Liver (tissue), 9 donors: Measurements from ENCODE around the gene CARMIL1. TPM values are rescaled to one million over a fixed set of nuclear protein-coding genes. Genes with fewer than 3 reads are reported as not detected.

Experiments
- DNase-seq: peaks from one replicate; pipeline ENCODE4 v3.0.0-alpha.2; 2017; ENCODE audit warnings: low spot score
- H3K27ac ChIP-seq, 2 donors: one replicate each; pipeline ENCODE4 v1.7.0; 2013; ENCODE audit warnings: inconsistent platforms in 2 of 2, low read length in 2 of 2, control low read depth in 1 of 2, low read depth in 1 of 2, mild to moderate bottlenecking in 1 of 2
- H3K27me3 ChIP-seq, 4 donors: one replicate each; pipeline versions ENCODE4 v1.6.1 to v1.7.0; 2013; ENCODE audit warnings: low read length in 3 of 4, inconsistent platforms in 1 of 4, mild to moderate bottlenecking in 1 of 4, moderate library complexity in 1 of 4; ENCODE audit not compliant: control insufficient read depth in 4 of 4, insufficient read depth in 4 of 4
- H3K36me3 ChIP-seq, 4 donors: one replicate each; pipeline versions ENCODE4 v1.6.1 to v1.7.0; 2013; ENCODE audit warnings: low read length in 3 of 4, mild to moderate bottlenecking in 3 of 4, low read depth in 1 of 4, moderate library complexity in 1 of 4; ENCODE audit not compliant: control insufficient read depth in 4 of 4, insufficient read depth in 3 of 4
- H3K4me1 ChIP-seq, 4 donors: one replicate each; pipeline versions ENCODE4 v1.6.1 to v1.7.0; 2013; ENCODE audit warnings: low read length in 3 of 4, mild to moderate bottlenecking in 3 of 4, moderate library complexity in 1 of 4; ENCODE audit not compliant: control insufficient read depth in 4 of 4, insufficient read depth in 4 of 4
- H3K4me3 ChIP-seq, 3 donors: one replicate each; pipeline versions ENCODE4 v1.6.1 to v1.7.0; 2013; ENCODE audit warnings: low read length in 3 of 3, control low read depth in 1 of 3, low read depth in 1 of 3, mild to moderate bottlenecking in 1 of 3
- H3K9ac ChIP-seq, 2 donors: one replicate each; pipeline ENCODE4 v1.7.0; 2013; ENCODE audit warnings: low read length in 2 of 2, mild to moderate bottlenecking in 2 of 2, moderate library complexity in 2 of 2, control low read depth in 1 of 2, low read depth in 1 of 2
- H3K9me3 ChIP-seq, 4 donors: one replicate each; pipeline versions ENCODE4 v1.6.1 to v1.7.0; 2013; ENCODE audit warnings: low read length in 3 of 4; ENCODE audit not compliant: control insufficient read depth in 4 of 4
- EGR1 ChIP-seq, 2 donors: IDR thresholded peaks; 2 replicates each; pipeline ENCODE4 v1.6.1; 2016 to 2018; ENCODE audit warnings: antibody characterized with exemption in 2 of 2, low read depth in 2 of 2
- FOXA1 ChIP-seq: IDR thresholded peaks from 2 replicates; pipeline ENCODE4 v1.6.1; 2016; ENCODE audit warnings: antibody characterized with exemption
- FOXA2 ChIP-seq: IDR thresholded peaks from 2 replicates; pipeline ENCODE4 v1.6.1; 2016; ENCODE audit warnings: antibody characterized with exemption
- GABPA ChIP-seq, 2 donors: IDR thresholded peaks in 1 of 2; conservative IDR thresholded peaks in 1 of 2; 2 replicates each; pipeline ENCODE4 v1.6.1; 2016; ENCODE audit warnings: antibody characterized with exemption in 2 of 2, mild to moderate bottlenecking in 1 of 2, moderate library complexity in 1 of 2
- HNF4A ChIP-seq, 2 donors: conservative IDR thresholded peaks; 2 replicates each; pipeline ENCODE4 v1.6.1; 2016; ENCODE audit warnings: antibody characterized with exemption in 2 of 2, mild to moderate bottlenecking in 2 of 2
- NR2F2 ChIP-seq: IDR thresholded peaks from 2 replicates; pipeline ENCODE4 v1.6.1; 2016; ENCODE audit warnings: antibody characterized with exemption
- RAD21 ChIP-seq, 2 donors: IDR thresholded peaks; 2 replicates each; pipeline ENCODE4 v1.6.1; 2016; ENCODE audit warnings: antibody characterized with exemption in 2 of 2, mild to moderate bottlenecking in 2 of 2
- RXRA ChIP-seq, 2 donors: IDR thresholded peaks; 2 replicates each; pipeline ENCODE4 v1.6.1; 2017 to 2018; ENCODE audit warnings: antibody characterized with exemption in 2 of 2, mild to moderate bottlenecking in 1 of 2
- SP1 ChIP-seq: IDR thresholded peaks from 2 replicates; pipeline ENCODE4 v1.6.1; 2018; ENCODE audit warnings: antibody characterized with exemption, mild to moderate bottlenecking
- TAF1 ChIP-seq: conservative IDR thresholded peaks from 2 replicates; pipeline ENCODE4 v1.6.1; 2016; ENCODE audit warnings: antibody characterized with exemption, mild to moderate bottlenecking
- YY1 ChIP-seq: IDR thresholded peaks from 2 replicates; pipeline ENCODE4 v1.6.1; 2016; ENCODE audit warnings: antibody characterized with exemption, mild to moderate bottlenecking
- WGBS: extraction: QIAGEN DNeasy Blood & Tissue Kit; methylation state at CpG from one replicate; pipeline ENCODE4 v1.1.7; 2013; 5-methylcytosine and 5-hydroxymethylcytosine counted together
- polyA plus RNA-seq, 2 donors: library from polyadenylated mRNA; stranded (reverse) in 1 of 2; unstranded in 1 of 2; fragments of 200-250 nt in 1 of 2; fragments of >200 nt in 1 of 2; fragmentation: Nextera tagmentation in 1 of 2; extraction: Ambion mirVana in 1 of 2; gene quantifications; one replicate each; pipeline versions ENCODE4 v1.2.1 to v1.2.3, GENCODE V29; 2013 to 2015
- total RNA-seq, 2 donors: library from RNA; depleted of rRNA; stranded (reverse); fragments of >200 nt; gene quantifications; one replicate each; pipeline ENCODE4 v1.2.3, GENCODE V29; 2014
- TF ChIP-seq, protein P1 (sequence below): fragments of 150-350 bp; IDR thresholded peaks from 2 replicates; pipeline ENCODE4 v1.5.1; 2017; ENCODE audit warnings: improper control_type of control experiment, low read depth, low read length; ENCODE audit not compliant: missing input control
- TF ChIP-seq, protein P2 (sequence below): IDR thresholded peaks from 2 replicates; pipeline ENCODE4 v1.6.1; 2016; ENCODE audit warnings: antibody characterized with exemption
- TF ChIP-seq, protein P3 (sequence below): IDR thresholded peaks from 2 replicates; pipeline ENCODE4 v1.6.1; 2016; ENCODE audit warnings: antibody characterized with exemption, mild to moderate bottlenecking
- TF ChIP-seq, protein P4 (sequence below): IDR thresholded peaks from 2 replicates; pipeline ENCODE4 v1.6.1; 2016; ENCODE audit warnings: antibody characterized with exemption
- TF ChIP-seq, protein P5 (sequence below): IDR thresholded peaks from 2 replicates; pipeline ENCODE4 v1.6.1; 2016; ENCODE audit warnings: antibody characterized with exemption
- donor health status: healthy.
- donor health status: healthy.
- donor health status: healthy.
- donor health status: healthy.
- donor health status: healthy.

CARMIL1 gene
- total and polyA plus RNA-seq, 4 donors: 1.4 to 9.5 (median 3.5) TPM

DNA sequence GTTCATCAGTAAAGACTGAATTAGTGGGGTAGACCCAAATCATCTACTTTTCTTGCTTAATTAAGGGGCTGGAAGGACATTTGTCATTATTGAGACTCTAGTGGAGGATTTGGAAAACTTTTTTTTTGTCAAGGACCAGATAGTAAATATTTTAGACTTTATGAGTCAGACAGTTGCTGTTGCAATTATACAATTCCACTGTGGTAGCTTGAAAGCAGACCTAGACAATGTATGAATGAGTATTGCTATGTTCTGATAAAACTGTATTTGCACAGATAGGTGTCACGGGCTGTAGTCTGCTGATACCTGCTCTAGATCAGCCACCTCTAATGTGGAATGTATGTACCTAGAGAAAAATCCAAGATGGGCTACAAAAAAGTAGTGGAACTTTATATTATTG is 175.0 kb downstream of the CARMIL1 start:
- Histone ChIP-seq H3K9ac (no peak overlapping the region), H3K27ac (no peak overlapping the region), H3K4me3 (no peak overlapping the region), H3K9me3 (no peaks in the 10 kb centered on the region), H3K36me3 (no peaks in the 10 kb centered on the region), H3K4me1 (no peaks in the 10 kb centered on the region), H3K27me3 (no peaks in the 10 kb centered on the region)
- TF ChIP-seq FOXA2 (no peak), SP1 (no peak)
- no peak for DNase-seq
- WGBS: 96% methylated on average over 1 of the region's 1 CpG

DNA sequence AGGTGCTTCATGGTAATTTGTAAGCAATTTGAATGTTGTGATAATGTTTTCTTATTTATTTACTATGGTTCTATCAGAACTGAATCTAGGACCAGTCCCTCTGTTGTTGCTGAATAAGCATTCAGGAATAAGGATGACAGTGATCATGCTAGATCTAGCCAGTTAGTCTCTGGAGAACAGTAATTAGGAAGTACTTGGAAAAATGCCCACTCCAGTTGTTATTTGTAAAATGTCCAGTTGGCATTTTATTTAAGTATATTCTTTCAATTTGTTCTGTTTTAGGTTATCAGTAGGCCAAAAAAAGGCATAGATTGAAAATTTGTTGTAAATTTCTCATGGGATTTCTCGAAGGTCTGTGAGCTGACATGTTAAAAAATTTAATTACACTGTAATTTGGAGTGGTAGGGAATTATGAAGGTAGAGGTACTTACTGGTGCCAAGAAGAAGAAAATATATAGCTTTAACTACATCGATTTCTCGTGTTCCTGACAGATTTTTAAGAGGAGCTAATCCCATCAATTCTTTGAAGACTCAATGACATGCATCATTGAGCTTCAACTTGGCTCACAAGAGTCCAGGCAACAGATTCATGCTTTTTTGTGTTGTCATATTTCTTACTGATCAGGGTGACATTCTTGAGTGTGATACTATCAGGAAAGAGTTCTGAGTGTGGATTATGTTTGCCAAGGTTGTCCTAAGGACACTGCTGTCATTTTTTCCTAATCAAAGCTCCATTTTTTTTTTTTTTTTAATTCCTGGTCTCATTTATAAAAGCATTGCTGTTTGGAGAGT is 177.3 kb downstream of the CARMIL1 start:
- Histone ChIP-seq H3K4me3 (no peak overlapping the region), H3K27ac (no peak overlapping the region), H3K4me1 (no peaks in the 10 kb centered on the region), H3K27me3 (no peaks in the 10 kb centered on the region), H3K9ac (no peak overlapping the region), H3K36me3 (no peaks in the 10 kb centered on the region), H3K9me3 (no peaks in the 10 kb centered on the region)
- DNase-seq: no peak
- TF ChIP-seq RAD21 (IDR thresholded peaks at IDR 0.05) (no peak), RXRA (IDR thresholded peaks at IDR 0.05) (no peak), YY1 (no peak)
- 89% methylated on average over 3 of the region's 3 CpGs for WGBS

DNA sequence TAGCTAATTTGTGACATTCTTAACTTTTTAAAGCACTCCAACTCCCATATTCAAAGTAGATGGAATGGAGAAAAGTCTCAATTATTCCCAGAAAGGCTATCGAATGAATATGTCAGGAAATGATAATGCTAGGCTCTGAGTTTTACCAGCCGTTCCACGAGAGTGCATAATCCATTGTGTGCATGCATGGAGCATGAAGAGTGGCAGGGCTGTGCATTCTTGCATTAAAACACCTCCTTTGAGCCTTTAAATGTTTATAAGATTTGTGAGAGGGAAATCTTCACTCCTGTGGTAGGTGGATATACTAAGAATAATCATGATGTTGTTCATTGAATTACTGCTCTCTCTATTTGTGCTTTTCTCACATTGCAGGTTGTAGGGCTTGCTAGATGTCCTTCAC is 178.3 kb downstream of the CARMIL1 start:
- Histone ChIP-seq H3K9ac (no peak overlapping the region), H3K4me1 (no peaks in the 10 kb centered on the region), H3K9me3 (no peaks in the 10 kb centered on the region), H3K27ac (no peak overlapping the region), H3K4me3 (no peak overlapping the region), H3K36me3 (no peaks in the 10 kb centered on the region), H3K27me3 (no peaks in the 10 kb centered on the region)
- DNase-seq: no peak
- WGBS: 93% methylated on average over 3 of the region's 3 CpGs
- TF ChIP-seq YY1: no peak
- no peak for TF ChIP-seq GABPA (IDR thresholded peaks at IDR 0.05 in 1 of 2, conservative IDR thresholded peaks at IDR 0.05 in 1 of 2)
- no peak for TF ChIP-seq EGR1 (IDR thresholded peaks at IDR 0.05; ENCODE audit: low read depth in 2 of 2)
- TF ChIP-seq FOXA2: no peak
- TF ChIP-seq, protein P1, sequence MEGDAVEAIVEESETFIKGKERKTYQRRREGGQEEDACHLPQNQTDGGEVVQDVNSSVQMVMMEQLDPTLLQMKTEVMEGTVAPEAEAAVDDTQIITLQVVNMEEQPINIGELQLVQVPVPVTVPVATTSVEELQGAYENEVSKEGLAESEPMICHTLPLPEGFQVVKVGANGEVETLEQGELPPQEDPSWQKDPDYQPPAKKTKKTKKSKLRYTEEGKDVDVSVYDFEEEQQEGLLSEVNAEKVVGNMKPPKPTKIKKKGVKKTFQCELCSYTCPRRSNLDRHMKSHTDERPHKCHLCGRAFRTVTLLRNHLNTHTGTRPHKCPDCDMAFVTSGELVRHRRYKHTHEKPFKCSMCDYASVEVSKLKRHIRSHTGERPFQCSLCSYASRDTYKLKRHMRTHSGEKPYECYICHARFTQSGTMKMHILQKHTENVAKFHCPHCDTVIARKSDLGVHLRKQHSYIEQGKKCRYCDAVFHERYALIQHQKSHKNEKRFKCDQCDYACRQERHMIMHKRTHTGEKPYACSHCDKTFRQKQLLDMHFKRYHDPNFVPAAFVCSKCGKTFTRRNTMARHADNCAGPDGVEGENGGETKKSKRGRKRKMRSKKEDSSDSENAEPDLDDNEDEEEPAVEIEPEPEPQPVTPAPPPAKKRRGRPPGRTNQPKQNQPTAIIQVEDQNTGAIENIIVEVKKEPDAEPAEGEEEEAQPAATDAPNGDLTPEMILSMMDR: no peak
- TF ChIP-seq FOXA1: no peak
- no peak for TF ChIP-seq HNF4A (conservative IDR thresholded peaks at IDR 0.05)
- TF ChIP-seq RAD21 (IDR thresholded peaks at IDR 0.05): no peak
- no peak for TF ChIP-seq NR2F2
- TF ChIP-seq, protein P2, sequence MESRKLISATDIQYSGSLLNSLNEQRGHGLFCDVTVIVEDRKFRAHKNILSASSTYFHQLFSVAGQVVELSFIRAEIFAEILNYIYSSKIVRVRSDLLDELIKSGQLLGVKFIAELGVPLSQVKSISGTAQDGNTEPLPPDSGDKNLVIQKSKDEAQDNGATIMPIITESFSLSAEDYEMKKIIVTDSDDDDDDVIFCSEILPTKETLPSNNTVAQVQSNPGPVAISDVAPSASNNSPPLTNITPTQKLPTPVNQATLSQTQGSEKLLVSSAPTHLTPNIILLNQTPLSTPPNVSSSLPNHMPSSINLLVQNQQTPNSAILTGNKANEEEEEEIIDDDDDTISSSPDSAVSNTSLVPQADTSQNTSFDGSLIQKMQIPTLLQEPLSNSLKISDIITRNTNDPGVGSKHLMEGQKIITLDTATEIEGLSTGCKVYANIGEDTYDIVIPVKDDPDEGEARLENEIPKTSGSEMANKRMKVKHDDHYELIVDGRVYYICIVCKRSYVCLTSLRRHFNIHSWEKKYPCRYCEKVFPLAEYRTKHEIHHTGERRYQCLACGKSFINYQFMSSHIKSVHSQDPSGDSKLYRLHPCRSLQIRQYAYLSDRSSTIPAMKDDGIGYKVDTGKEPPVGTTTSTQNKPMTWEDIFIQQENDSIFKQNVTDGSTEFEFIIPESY: no peak
- no peak for TF ChIP-seq RXRA (IDR thresholded peaks at IDR 0.05)
- TF ChIP-seq, protein P3, sequence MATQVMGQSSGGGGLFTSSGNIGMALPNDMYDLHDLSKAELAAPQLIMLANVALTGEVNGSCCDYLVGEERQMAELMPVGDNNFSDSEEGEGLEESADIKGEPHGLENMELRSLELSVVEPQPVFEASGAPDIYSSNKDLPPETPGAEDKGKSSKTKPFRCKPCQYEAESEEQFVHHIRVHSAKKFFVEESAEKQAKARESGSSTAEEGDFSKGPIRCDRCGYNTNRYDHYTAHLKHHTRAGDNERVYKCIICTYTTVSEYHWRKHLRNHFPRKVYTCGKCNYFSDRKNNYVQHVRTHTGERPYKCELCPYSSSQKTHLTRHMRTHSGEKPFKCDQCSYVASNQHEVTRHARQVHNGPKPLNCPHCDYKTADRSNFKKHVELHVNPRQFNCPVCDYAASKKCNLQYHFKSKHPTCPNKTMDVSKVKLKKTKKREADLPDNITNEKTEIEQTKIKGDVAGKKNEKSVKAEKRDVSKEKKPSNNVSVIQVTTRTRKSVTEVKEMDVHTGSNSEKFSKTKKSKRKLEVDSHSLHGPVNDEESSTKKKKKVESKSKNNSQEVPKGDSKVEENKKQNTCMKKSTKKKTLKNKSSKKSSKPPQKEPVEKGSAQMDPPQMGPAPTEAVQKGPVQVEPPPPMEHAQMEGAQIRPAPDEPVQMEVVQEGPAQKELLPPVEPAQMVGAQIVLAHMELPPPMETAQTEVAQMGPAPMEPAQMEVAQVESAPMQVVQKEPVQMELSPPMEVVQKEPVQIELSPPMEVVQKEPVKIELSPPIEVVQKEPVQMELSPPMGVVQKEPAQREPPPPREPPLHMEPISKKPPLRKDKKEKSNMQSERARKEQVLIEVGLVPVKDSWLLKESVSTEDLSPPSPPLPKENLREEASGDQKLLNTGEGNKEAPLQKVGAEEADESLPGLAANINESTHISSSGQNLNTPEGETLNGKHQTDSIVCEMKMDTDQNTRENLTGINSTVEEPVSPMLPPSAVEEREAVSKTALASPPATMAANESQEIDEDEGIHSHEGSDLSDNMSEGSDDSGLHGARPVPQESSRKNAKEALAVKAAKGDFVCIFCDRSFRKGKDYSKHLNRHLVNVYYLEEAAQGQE: no peak
- no peak for TF ChIP-seq TAF1
- TF ChIP-seq, protein P4, sequence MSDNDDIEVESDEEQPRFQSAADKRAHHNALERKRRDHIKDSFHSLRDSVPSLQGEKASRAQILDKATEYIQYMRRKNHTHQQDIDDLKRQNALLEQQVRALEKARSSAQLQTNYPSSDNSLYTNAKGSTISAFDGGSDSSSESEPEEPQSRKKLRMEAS: no peak
- TF ChIP-seq, protein P5, sequence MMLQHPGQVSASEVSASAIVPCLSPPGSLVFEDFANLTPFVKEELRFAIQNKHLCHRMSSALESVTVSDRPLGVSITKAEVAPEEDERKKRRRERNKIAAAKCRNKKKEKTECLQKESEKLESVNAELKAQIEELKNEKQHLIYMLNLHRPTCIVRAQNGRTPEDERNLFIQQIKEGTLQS: no peak
